ENCODE measurements around the gene POTEF.
"Not testable (repeated sequence)": the region's sequence is repeated elsewhere in the genome, so short reads cannot be mapped to it uniquely, and the experiment has no call there.

POTEF gene

DNA sequence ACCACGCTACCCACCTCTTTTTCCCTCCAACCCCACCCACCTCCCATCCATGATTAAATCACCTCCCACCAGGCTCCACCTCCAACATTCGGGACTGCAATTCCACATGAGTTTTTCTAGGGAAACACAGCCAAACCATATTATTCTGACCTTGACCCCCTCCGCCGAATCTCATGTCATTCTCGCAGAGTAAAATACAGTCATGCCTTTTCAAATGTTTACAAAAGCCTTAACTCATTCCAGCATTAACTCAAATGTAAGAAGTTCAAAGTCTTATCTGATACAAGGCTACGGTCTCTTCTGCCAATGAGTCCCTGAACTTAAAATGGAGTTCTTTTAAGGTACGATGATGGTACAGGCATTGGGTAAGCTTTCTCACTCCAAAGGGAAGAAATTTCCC lies 72.7 kb downstream of the POTEF start:
- H3K27ac ChIP-seq (ENCODE audit: extremely low read depth, low read depth, low read length); H3K4me3 ChIP-seq (ENCODE audit: low read depth, low read length); POLR2A ChIA-PET; H3K4me1 ChIP-seq (ENCODE audit: control insufficient read depth, insufficient read depth, low read length); H3K9me3 ChIP-seq (ENCODE audit: control insufficient read depth, insufficient read depth, low read depth, low read length); H3K36me3 ChIP-seq (ENCODE audit: control insufficient read depth in 2 of 2, insufficient read depth in 1 of 2, low read length in 2 of 2); CTCF ChIA-PET: not testable (repeated sequence)

DNA sequence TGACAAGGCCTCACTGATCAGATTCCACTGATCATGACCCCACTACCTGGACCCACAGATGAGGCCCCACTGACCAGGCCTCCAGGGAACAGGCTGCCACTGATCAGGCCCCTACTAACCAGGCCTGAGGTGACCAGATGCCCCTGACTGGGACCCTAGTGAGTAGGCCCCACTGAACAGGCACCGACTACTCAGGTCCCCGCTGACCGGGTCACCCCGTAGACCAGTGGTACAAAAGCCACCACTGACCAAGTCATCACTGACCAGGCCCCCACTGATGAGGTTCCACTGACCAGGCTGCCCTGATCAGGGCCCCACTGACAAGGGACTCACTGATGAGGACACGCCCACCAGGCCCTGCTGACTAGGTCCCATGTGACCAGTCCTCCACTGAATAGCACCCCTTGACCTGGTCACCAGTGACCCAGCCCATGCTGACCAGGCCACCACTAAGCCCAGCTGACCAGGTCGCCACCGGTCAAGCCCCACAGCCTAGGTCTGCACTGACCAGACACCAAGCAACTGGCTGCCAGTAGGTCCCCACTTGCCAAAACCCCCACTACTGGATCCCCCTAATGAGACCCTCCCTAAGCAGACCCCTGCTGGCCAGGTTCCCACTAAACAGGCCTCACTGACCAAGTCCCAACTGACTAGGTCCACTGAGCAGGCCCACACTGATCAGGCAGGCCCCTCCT lies 75.7 kb downstream of the POTEF start:
- H3K4me1 ChIP-seq (ENCODE audit: control insufficient read depth, insufficient read depth, low read length); H3K27ac ChIP-seq (ENCODE audit: extremely low read depth, low read depth, low read length); H3K36me3 ChIP-seq (ENCODE audit: control insufficient read depth in 2 of 2, insufficient read depth in 1 of 2, low read length in 2 of 2); CTCF ChIA-PET; H3K4me3 ChIP-seq (ENCODE audit: low read depth, low read length); POLR2A ChIA-PET; H3K9me3 ChIP-seq (ENCODE audit: control insufficient read depth, insufficient read depth, low read depth, low read length): not testable (repeated sequence)

DNA sequence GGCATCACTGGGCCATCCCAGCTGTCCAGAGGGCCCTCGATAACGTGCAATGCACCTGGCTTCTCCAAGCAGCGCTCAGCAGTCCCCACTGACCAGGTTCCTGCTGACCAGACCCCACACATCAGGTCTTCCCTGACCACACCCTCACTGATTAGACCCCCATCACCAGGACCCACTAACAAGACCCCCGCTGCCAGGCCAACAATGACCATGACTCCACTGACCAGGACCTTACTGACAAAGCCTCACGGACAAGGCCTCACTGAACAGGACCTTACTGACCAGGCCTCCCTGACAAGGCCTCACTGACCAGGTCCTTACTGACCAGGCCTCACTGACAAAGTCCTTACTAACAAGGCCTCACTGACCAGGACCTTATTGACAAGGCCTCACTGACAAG lies 76.6 kb downstream of the POTEF start:
- H3K36me3 ChIP-seq (ENCODE audit: control insufficient read depth in 2 of 2, insufficient read depth in 1 of 2, low read length in 2 of 2); POLR2A ChIA-PET; H3K9me3 ChIP-seq (ENCODE audit: control insufficient read depth, insufficient read depth, low read depth, low read length); H3K4me1 ChIP-seq (ENCODE audit: control insufficient read depth, insufficient read depth, low read length); H3K27ac ChIP-seq (ENCODE audit: extremely low read depth, low read depth, low read length); CTCF ChIA-PET; H3K4me3 ChIP-seq (ENCODE audit: low read depth, low read length): not testable (repeated sequence)

- CTCF ChIA-PET; H3K9me3 ChIP-seq (ENCODE audit: control insufficient read depth, insufficient read depth, low read depth, low read length); H3K4me1 ChIP-seq (ENCODE audit: control insufficient read depth, insufficient read depth, low read length); H3K27ac ChIP-seq (ENCODE audit: extremely low read depth, low read depth, low read length); H3K4me3 ChIP-seq (ENCODE audit: low read depth, low read length); H3K36me3 ChIP-seq (ENCODE audit: control insufficient read depth in 2 of 2, insufficient read depth in 1 of 2, low read length in 2 of 2); POLR2A ChIA-PET: not testable (repeated sequence)
Measured at GRCh38 chr2:130048422-130048821, 80.6 kb downstream of the POTEF start.

DNA sequence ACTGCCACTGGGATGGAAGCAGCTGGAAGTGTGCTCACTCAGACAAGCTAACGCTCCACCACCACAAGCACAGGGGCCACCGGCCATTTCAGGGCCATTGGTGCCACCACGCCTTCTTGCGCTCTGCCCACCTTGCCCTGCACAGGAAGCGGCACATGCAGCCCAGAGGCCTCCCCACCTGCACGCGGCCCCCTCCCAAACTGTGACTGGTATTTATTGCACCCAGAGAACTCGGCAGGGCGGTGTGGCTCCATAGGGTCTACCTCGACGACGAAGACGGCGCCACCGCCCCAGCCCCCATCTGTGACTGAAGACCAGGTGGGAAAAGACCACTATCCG lies 90.8 kb downstream of the POTEF start:
- CTCF ChIA-PET; H3K9me3 ChIP-seq (ENCODE audit: control insufficient read depth, insufficient read depth, low read depth, low read length); POLR2A ChIA-PET; H3K4me3 ChIP-seq (ENCODE audit: low read depth, low read length); H3K27ac ChIP-seq (ENCODE audit: extremely low read depth, low read depth, low read length); H3K36me3 ChIP-seq (ENCODE audit: control insufficient read depth in 2 of 2, insufficient read depth in 1 of 2, low read length in 2 of 2); H3K4me1 ChIP-seq (ENCODE audit: control insufficient read depth, insufficient read depth, low read length): not testable (repeated sequence)

GRCh38 chr2:130025931-130026330 lies 103.1 kb downstream of the POTEF start:
- CTCF ChIA-PET: interaction anchor here (0.7 kb wide), 1 partner anchor 802 kb away, joined by 3 read pairs; no protein-coding TSS in a partner anchor
- H3K4me1 ChIP-seq (ENCODE audit: control insufficient read depth, insufficient read depth, low read length); H3K36me3 ChIP-seq (ENCODE audit: control insufficient read depth in 2 of 2, insufficient read depth in 1 of 2, low read length in 2 of 2); POLR2A ChIA-PET; H3K27ac ChIP-seq (ENCODE audit: extremely low read depth, low read depth, low read length); H3K4me3 ChIP-seq (ENCODE audit: low read depth, low read length); H3K9me3 ChIP-seq (ENCODE audit: control insufficient read depth, insufficient read depth, low read depth, low read length): not testable (repeated sequence)

Measured in HEK293 (cell line).